CD4-positive, alpha-beta T cell (primary cell): ENCODE data around the gene DNAJC15. TPM values are rescaled to one million over a fixed set of nuclear protein-coding genes. Genes with fewer than 3 reads are reported as not detected.

Source experiments
- ATAC-seq: fragments of 200-7000 bp; cut with Tn5 transposase; one replicate; pipeline ENCODE4 v1.10.0; 2022; ENCODE audit warnings: mild to moderate bottlenecking; ENCODE audit not compliant: poor library complexity
- CTCF ChIA-PET: fragments of 350-600 bp; sonication (Branson Sonifier 250); formaldehyde crosslinking; loops from one replicate; lab custom pipeline; 2021; ENCODE audit warnings: antibody characterized with exemption, inconsistent platforms; lab: Charles Lee
- POLR2A ChIA-PET: fragments of 350-600 bp; sonication (Branson Sonifier 250); formaldehyde crosslinking; loops from one replicate; lab custom pipeline; 2021; ENCODE audit warnings: antibody characterized with exemption, inconsistent platforms; lab: Charles Lee
- DNase-seq, 14 experiments: peaks; one replicate each; pipeline ENCODE4 v3.0.0-alpha.2; 2013 to 2020; ENCODE audit warnings: mixed read lengths in 2 of 14
- H3K27ac ChIP-seq, 2 donors: one replicate each; pipeline versions ENCODE4 v1.5.1 to v1.7.0; 2013; ENCODE audit warnings: low read length in 2 of 2, low read depth in 1 of 2, mild to moderate bottlenecking in 1 of 2
- H3K27me3 ChIP-seq, 2 experiments: 1 replicate in 1 of 2; 2 replicates in 1 of 2; pipeline versions ENCODE4 v1.6.1 to v1.7.0; 2013; ENCODE audit warnings: low read length in 2 of 2, control low read depth in 1 of 2, mild to moderate bottlenecking in 1 of 2, moderate library complexity in 1 of 2; ENCODE audit not compliant: insufficient read depth in 2 of 2, control insufficient read depth in 1 of 2
- H3K36me3 ChIP-seq: one replicate; pipeline ENCODE4 v1.6.1; 2013; ENCODE audit warnings: low read length, control low read depth; ENCODE audit not compliant: insufficient read depth
- H3K4me1 ChIP-seq: one replicate; pipeline ENCODE4 v1.6.1; 2013; ENCODE audit warnings: low read length, control low read depth; ENCODE audit not compliant: insufficient read depth
- H3K4me3 ChIP-seq: one replicate; pipeline ENCODE4 v1.5.1; 2013; ENCODE audit warnings: mild to moderate bottlenecking, low read length, moderate library complexity
- H3K9me3 ChIP-seq, 2 experiments: 1 replicate in 1 of 2; 2 replicates in 1 of 2; pipeline versions ENCODE4 v1.6.1 to v1.7.0; 2013; ENCODE audit warnings: low read length in 2 of 2, mild to moderate bottlenecking in 2 of 2, control low read depth in 1 of 2, moderate library complexity in 1 of 2; ENCODE audit not compliant: control insufficient read depth in 1 of 2, insufficient read depth in 1 of 2
- H3K27ac Mint-ChIP-seq: one replicate; pipeline ENCODE4 v1.8.0; 2020; ENCODE audit warnings: mixed read lengths
- H3K27me3 Mint-ChIP-seq: one replicate; pipeline ENCODE4 v1.8.0; 2021; ENCODE audit warnings: mixed read lengths
- H3K36me3 Mint-ChIP-seq: one replicate; pipeline ENCODE4 v1.8.0; 2021; ENCODE audit warnings: low read depth, mixed read lengths
- H3K4me1 Mint-ChIP-seq: one replicate; pipeline ENCODE4 v1.8.0; 2021; ENCODE audit warnings: low read depth, mixed read lengths
- H3K4me3 Mint-ChIP-seq: one replicate; pipeline ENCODE4 v1.8.0; 2020; ENCODE audit warnings: mild to moderate bottlenecking, mixed read lengths
- H3K9me3 Mint-ChIP-seq: one replicate; pipeline ENCODE4 v1.8.0; 2020; ENCODE audit warnings: mixed read lengths
- CTCF ChIP-seq: fragments of 200-600 bp; IDR thresholded peaks from one replicate; pipeline ENCODE4 v1.8.0; 2022; ENCODE audit warnings: antibody characterized with exemption, mild to moderate bottlenecking
- intact Hi-C, 2 experiments: fragments of 100-400 bp; cut with DNase I in 1 of 2; cut with micrococcal nuclease in 1 of 2; formaldehyde crosslinking; loops; one replicate each; pipeline versions ENCODE4 v1.15.1 to v1.9.0; 2023 to 2025; cut with DNase I, micrococcal nuclease
- total RNA-seq, 174 experiments: library from RNA in 2 of 174; stranded (reverse) in 2 of 174; gene quantifications; one replicate each; pipeline ENCODE4 v1.2.3 and lab custom pipeline; 2021 to 2026

Gene DNAJC15
- total RNA-seq, 2 experiments from 2014 or later = 6.8 to 7.6 TPM

- intact Hi-C loops = no loop called here
- no peak overlapping the region for H3K27ac ChIP-seq
- no peak for DNase-seq
- H3K27me3 ChIP-seq = peaks cover 0 to 3% of the 10 kb centered on the region in 2 experiments
- ChIA-PET POLR2A (no interaction called here), CTCF (no interaction called here)
- no peaks in the 10 kb centered on the region for H3K9me3 ChIP-seq
- no peaks in the 10 kb centered on the region for H3K4me1 ChIP-seq
- no peak overlapping the region for H3K27ac Mint-ChIP-seq
- H3K27me3 Mint-ChIP-seq = peaks cover 18% of the 10 kb centered on the region
- H3K36me3 Mint-ChIP-seq = no peaks in the 10 kb centered on the region
- no peak overlapping the region for H3K4me3 Mint-ChIP-seq
- no peaks in the 10 kb centered on the region for H3K36me3 ChIP-seq
- no peaks in the 10 kb centered on the region for H3K4me1 Mint-ChIP-seq
- H3K4me3 ChIP-seq = no peak overlapping the region
- no peaks in the 10 kb centered on the region for H3K9me3 Mint-ChIP-seq
- TF ChIP-seq CTCF = no peak
- no peak for ATAC-seq
These were observed 117.6 kb downstream of the DNAJC15 start for GRCh38 chr13:43140985-43141384.

GRCh38 chr13:43141685-43142084, 118.3 kb downstream of the DNAJC15 start:
- Mint-ChIP-seq H3K27ac (no peak overlapping the region), H3K9me3 (no peaks in the 10 kb centered on the region), H3K4me1 (no peaks in the 10 kb centered on the region), H3K36me3 (no peaks in the 10 kb centered on the region), H3K27me3 (peaks cover 25% of the 10 kb centered on the region), H3K4me3 (no peak overlapping the region)
- ChIA-PET POLR2A (no interaction called here), CTCF (no interaction called here)
- no peaks in the 10 kb centered on the region for H3K4me1 ChIP-seq
- no peaks in the 10 kb centered on the region for H3K36me3 ChIP-seq
- DNase-seq = no peak
- no peak overlapping the region for H3K27ac ChIP-seq
- TF ChIP-seq CTCF = no peak
- no peak overlapping the region for H3K4me3 ChIP-seq
- H3K27me3 ChIP-seq = peaks cover 0 to 3% of the 10 kb centered on the region in 2 experiments
- H3K9me3 ChIP-seq = no peaks in the 10 kb centered on the region
- ATAC-seq = no peak
- intact Hi-C loops = no loop called here

- no peak overlapping the region for H3K27ac Mint-ChIP-seq
- DNase-seq = no peak
- ATAC-seq = no peak
- no peak for TF ChIP-seq CTCF
- no peak overlapping the region for H3K4me3 ChIP-seq
- H3K27me3 Mint-ChIP-seq = peaks cover 27% of the 10 kb centered on the region
- H3K36me3 Mint-ChIP-seq = no peaks in the 10 kb centered on the region
- no peak overlapping the region for H3K27ac ChIP-seq
- no peaks in the 10 kb centered on the region for H3K4me1 ChIP-seq
- H3K9me3 ChIP-seq = no peaks in the 10 kb centered on the region
- ChIA-PET CTCF (no interaction called here), POLR2A (no interaction called here)
- H3K4me3 Mint-ChIP-seq = no peak overlapping the region
- H3K4me1 Mint-ChIP-seq = no peaks in the 10 kb centered on the region
- intact Hi-C loops = no loop called here
- H3K36me3 ChIP-seq = no peaks in the 10 kb centered on the region
- H3K9me3 Mint-ChIP-seq = no peaks in the 10 kb centered on the region
- peaks cover 0 to 4% of the 10 kb centered on the region in 2 experiments for H3K27me3 ChIP-seq
These were observed 120.2 kb downstream of the DNAJC15 start for GRCh38 chr13:43143591-43143990.
